Liver (tissue), 9 donors: ENCODE measurements around the gene ERP27. TPM values are rescaled to one million over a fixed set of nuclear protein-coding genes. Genes with fewer than 3 reads are reported as not detected.

Experiments used
- DNase-seq: peaks from one replicate; pipeline ENCODE4 v3.0.0-alpha.2; 2017; ENCODE audit warnings: low spot score
- H3K27ac ChIP-seq, 2 donors: one replicate each; pipeline ENCODE4 v1.7.0; 2013; ENCODE audit warnings: inconsistent platforms in 2 of 2, low read length in 2 of 2, control low read depth in 1 of 2, low read depth in 1 of 2, mild to moderate bottlenecking in 1 of 2
- H3K27me3 ChIP-seq, 4 donors: one replicate each; pipeline versions ENCODE4 v1.6.1 to v1.7.0; 2013; ENCODE audit warnings: low read length in 3 of 4, inconsistent platforms in 1 of 4, mild to moderate bottlenecking in 1 of 4, moderate library complexity in 1 of 4; ENCODE audit not compliant: control insufficient read depth in 4 of 4, insufficient read depth in 4 of 4
- H3K36me3 ChIP-seq, 4 donors: one replicate each; pipeline versions ENCODE4 v1.6.1 to v1.7.0; 2013; ENCODE audit warnings: low read length in 3 of 4, mild to moderate bottlenecking in 3 of 4, low read depth in 1 of 4, moderate library complexity in 1 of 4; ENCODE audit not compliant: control insufficient read depth in 4 of 4, insufficient read depth in 3 of 4
- H3K4me1 ChIP-seq, 4 donors: one replicate each; pipeline versions ENCODE4 v1.6.1 to v1.7.0; 2013; ENCODE audit warnings: low read length in 3 of 4, mild to moderate bottlenecking in 3 of 4, moderate library complexity in 1 of 4; ENCODE audit not compliant: control insufficient read depth in 4 of 4, insufficient read depth in 4 of 4
- H3K4me3 ChIP-seq, 3 donors: one replicate each; pipeline versions ENCODE4 v1.6.1 to v1.7.0; 2013; ENCODE audit warnings: low read length in 3 of 3, control low read depth in 1 of 3, low read depth in 1 of 3, mild to moderate bottlenecking in 1 of 3
- H3K9ac ChIP-seq, 2 donors: one replicate each; pipeline ENCODE4 v1.7.0; 2013; ENCODE audit warnings: low read length in 2 of 2, mild to moderate bottlenecking in 2 of 2, moderate library complexity in 2 of 2, control low read depth in 1 of 2, low read depth in 1 of 2
- H3K9me3 ChIP-seq, 4 donors: one replicate each; pipeline versions ENCODE4 v1.6.1 to v1.7.0; 2013; ENCODE audit warnings: low read length in 3 of 4; ENCODE audit not compliant: control insufficient read depth in 4 of 4
- EGR1 ChIP-seq, 2 donors: IDR thresholded peaks; 2 replicates each; pipeline ENCODE4 v1.6.1; 2016 to 2018; ENCODE audit warnings: antibody characterized with exemption in 2 of 2, low read depth in 2 of 2
- FOXA1 ChIP-seq: IDR thresholded peaks from 2 replicates; pipeline ENCODE4 v1.6.1; 2016; ENCODE audit warnings: antibody characterized with exemption
- FOXA2 ChIP-seq: IDR thresholded peaks from 2 replicates; pipeline ENCODE4 v1.6.1; 2016; ENCODE audit warnings: antibody characterized with exemption
- GABPA ChIP-seq, 2 donors: IDR thresholded peaks in 1 of 2; conservative IDR thresholded peaks in 1 of 2; 2 replicates each; pipeline ENCODE4 v1.6.1; 2016; ENCODE audit warnings: antibody characterized with exemption in 2 of 2, mild to moderate bottlenecking in 1 of 2, moderate library complexity in 1 of 2
- HNF4A ChIP-seq, 2 donors: conservative IDR thresholded peaks; 2 replicates each; pipeline ENCODE4 v1.6.1; 2016; ENCODE audit warnings: antibody characterized with exemption in 2 of 2, mild to moderate bottlenecking in 2 of 2
- HNF4G ChIP-seq: IDR thresholded peaks from 2 replicates; pipeline ENCODE4 v1.6.1; 2016; ENCODE audit warnings: antibody characterized with exemption
- JUND ChIP-seq, 2 donors: IDR thresholded peaks; 2 replicates each; pipeline ENCODE4 v1.6.1; 2016; ENCODE audit warnings: antibody characterized with exemption in 2 of 2
- NR2F2 ChIP-seq: IDR thresholded peaks from 2 replicates; pipeline ENCODE4 v1.6.1; 2016; ENCODE audit warnings: antibody characterized with exemption
- RAD21 ChIP-seq, 2 donors: IDR thresholded peaks; 2 replicates each; pipeline ENCODE4 v1.6.1; 2016; ENCODE audit warnings: antibody characterized with exemption in 2 of 2, mild to moderate bottlenecking in 2 of 2
- RXRA ChIP-seq, 2 donors: IDR thresholded peaks; 2 replicates each; pipeline ENCODE4 v1.6.1; 2017 to 2018; ENCODE audit warnings: antibody characterized with exemption in 2 of 2, mild to moderate bottlenecking in 1 of 2
- SP1 ChIP-seq: IDR thresholded peaks from 2 replicates; pipeline ENCODE4 v1.6.1; 2018; ENCODE audit warnings: antibody characterized with exemption, mild to moderate bottlenecking
- TAF1 ChIP-seq: conservative IDR thresholded peaks from 2 replicates; pipeline ENCODE4 v1.6.1; 2016; ENCODE audit warnings: antibody characterized with exemption, mild to moderate bottlenecking
- YY1 ChIP-seq: IDR thresholded peaks from 2 replicates; pipeline ENCODE4 v1.6.1; 2016; ENCODE audit warnings: antibody characterized with exemption, mild to moderate bottlenecking
- WGBS: extraction: QIAGEN DNeasy Blood & Tissue Kit; methylation state at CpG from one replicate; pipeline ENCODE4 v1.1.7; 2013; 5-methylcytosine and 5-hydroxymethylcytosine counted together
- polyA plus RNA-seq, 2 donors: library from polyadenylated mRNA; stranded (reverse) in 1 of 2; unstranded in 1 of 2; fragments of 200-250 nt in 1 of 2; fragments of >200 nt in 1 of 2; fragmentation: Nextera tagmentation in 1 of 2; extraction: Ambion mirVana in 1 of 2; gene quantifications; one replicate each; pipeline versions ENCODE4 v1.2.1 to v1.2.3, GENCODE V29; 2013 to 2015
- total RNA-seq, 2 donors: library from RNA; depleted of rRNA; stranded (reverse); fragments of >200 nt; gene quantifications; one replicate each; pipeline ENCODE4 v1.2.3, GENCODE V29; 2014
- TF ChIP-seq, protein P1 (sequence below): IDR thresholded peaks from 2 replicates; pipeline ENCODE4 v1.6.1; 2016; ENCODE audit warnings: antibody characterized with exemption
- TF ChIP-seq, protein P2 (sequence below): IDR thresholded peaks from 2 replicates; pipeline ENCODE4 v1.6.1; 2016; ENCODE audit warnings: antibody characterized with exemption, mild to moderate bottlenecking
- TF ChIP-seq, protein P3 (sequence below): IDR thresholded peaks from 2 replicates; pipeline ENCODE4 v1.6.1; 2016; ENCODE audit warnings: antibody characterized with exemption
- TF ChIP-seq, protein P4 (sequence below): IDR thresholded peaks from 2 replicates; pipeline ENCODE4 v1.6.1; 2016; ENCODE audit warnings: antibody characterized with exemption
- TF ChIP-seq, protein P5 (sequence below): fragments of 150-350 bp; IDR thresholded peaks from 2 replicates; pipeline ENCODE4 v1.5.1; 2017; ENCODE audit warnings: improper control_type of control experiment, low read depth, low read length; ENCODE audit not compliant: missing input control
- donor health status: healthy.
- donor health status: healthy.
- donor health status: healthy.
- donor health status: healthy.
- donor health status: healthy.

Gene ERP27
- total and polyA plus RNA-seq, 4 donors: 0.14 to 5.8 (median 0.51) TPM

DNA sequence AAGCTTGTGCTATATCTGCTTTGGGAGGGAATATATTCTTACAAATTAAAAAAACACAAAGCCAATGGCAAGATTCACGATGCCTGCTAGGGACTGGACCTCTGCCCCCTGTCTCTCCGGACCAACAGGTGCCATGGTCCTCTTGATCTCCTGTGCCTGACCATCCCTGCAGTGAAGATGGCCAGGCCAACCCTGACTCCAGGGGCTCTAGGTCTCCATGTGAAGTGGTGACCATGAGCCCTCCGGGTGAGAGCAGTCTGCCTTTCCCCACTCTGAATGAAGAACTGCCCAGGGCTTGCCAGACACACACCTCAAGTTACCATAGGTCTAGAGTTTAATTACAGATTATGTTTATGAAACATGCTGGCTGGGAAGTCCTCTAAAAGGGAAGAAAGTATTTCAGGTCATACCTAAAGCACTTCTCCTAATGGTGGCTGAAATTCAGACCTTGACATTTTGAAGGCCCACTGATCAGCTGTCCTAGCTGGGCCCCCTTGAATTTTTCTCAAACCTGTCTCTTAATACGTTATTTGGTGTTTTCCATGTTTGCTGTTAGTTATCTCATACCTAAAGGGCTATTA is 21.7 kb upstream of the ERP27 start:
- WGBS: 68% methylated on average over 4 of the region's 4 CpGs
- Histone ChIP-seq H3K27me3 (no peaks in the 10 kb centered on the region), H3K36me3 (no peaks in the 10 kb centered on the region), H3K9me3 (no peaks in the 10 kb centered on the region), H3K27ac (peak overlapping the region; percentile 56 to 83), H3K4me1 (peaks cover 0 to 6% (median 1%) of the 10 kb centered on the region in 4 donors), H3K9ac (peak overlapping the region in 1 of 2 donors; percentile 54), H3K4me3 (peak overlapping the region; percentile 2 to 47 (median 8))
- no peak for TF ChIP-seq SP1
- TF ChIP-seq JUND (IDR thresholded peaks at IDR 0.05): no peak
- DNase-seq: no peak

DNA sequence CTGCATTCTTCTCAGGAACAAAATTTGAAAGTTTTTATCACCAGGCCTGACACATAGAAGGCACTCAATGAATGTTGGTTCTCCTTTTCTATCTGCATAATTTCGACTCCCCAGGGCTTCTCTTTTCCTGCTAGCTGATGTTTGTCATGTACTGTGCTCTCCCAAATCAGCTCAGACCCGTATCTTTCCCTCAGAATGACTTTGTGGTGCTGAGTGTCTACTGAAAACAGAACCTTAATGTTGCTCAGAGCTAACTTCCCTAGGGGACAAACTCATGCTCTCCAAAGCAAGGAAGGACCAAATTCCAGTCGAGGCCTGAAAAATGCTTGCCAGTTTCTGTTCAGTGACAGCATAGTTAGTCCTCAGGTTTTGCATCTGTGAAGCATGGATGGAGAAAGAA is 21.1 kb upstream of the ERP27 start:
- Histone ChIP-seq H3K36me3 (no peaks in the 10 kb centered on the region), H3K27me3 (no peaks in the 10 kb centered on the region), H3K27ac (peak overlapping the region; percentile 56 to 83), H3K4me3 (peak overlapping the region in 2 of 3 donors; percentile 2 to 8), H3K9me3 (no peaks in the 10 kb centered on the region), H3K9ac (no peak overlapping the region), H3K4me1 (peaks cover 0 to 6% (median 1%) of the 10 kb centered on the region in 4 donors)
- no peak for DNase-seq
- TF ChIP-seq RXRA (IDR thresholded peaks at IDR 0.05): no peak
- no peak for TF ChIP-seq JUND (IDR thresholded peaks at IDR 0.05)
- no peak for TF ChIP-seq FOXA1
- TF ChIP-seq, protein P1, sequence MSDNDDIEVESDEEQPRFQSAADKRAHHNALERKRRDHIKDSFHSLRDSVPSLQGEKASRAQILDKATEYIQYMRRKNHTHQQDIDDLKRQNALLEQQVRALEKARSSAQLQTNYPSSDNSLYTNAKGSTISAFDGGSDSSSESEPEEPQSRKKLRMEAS: no peak
- TF ChIP-seq RAD21 (IDR thresholded peaks at IDR 0.05): no peak
- no peak for TF ChIP-seq EGR1 (IDR thresholded peaks at IDR 0.05; ENCODE audit: low read depth in 2 of 2)
- TF ChIP-seq, protein P2, sequence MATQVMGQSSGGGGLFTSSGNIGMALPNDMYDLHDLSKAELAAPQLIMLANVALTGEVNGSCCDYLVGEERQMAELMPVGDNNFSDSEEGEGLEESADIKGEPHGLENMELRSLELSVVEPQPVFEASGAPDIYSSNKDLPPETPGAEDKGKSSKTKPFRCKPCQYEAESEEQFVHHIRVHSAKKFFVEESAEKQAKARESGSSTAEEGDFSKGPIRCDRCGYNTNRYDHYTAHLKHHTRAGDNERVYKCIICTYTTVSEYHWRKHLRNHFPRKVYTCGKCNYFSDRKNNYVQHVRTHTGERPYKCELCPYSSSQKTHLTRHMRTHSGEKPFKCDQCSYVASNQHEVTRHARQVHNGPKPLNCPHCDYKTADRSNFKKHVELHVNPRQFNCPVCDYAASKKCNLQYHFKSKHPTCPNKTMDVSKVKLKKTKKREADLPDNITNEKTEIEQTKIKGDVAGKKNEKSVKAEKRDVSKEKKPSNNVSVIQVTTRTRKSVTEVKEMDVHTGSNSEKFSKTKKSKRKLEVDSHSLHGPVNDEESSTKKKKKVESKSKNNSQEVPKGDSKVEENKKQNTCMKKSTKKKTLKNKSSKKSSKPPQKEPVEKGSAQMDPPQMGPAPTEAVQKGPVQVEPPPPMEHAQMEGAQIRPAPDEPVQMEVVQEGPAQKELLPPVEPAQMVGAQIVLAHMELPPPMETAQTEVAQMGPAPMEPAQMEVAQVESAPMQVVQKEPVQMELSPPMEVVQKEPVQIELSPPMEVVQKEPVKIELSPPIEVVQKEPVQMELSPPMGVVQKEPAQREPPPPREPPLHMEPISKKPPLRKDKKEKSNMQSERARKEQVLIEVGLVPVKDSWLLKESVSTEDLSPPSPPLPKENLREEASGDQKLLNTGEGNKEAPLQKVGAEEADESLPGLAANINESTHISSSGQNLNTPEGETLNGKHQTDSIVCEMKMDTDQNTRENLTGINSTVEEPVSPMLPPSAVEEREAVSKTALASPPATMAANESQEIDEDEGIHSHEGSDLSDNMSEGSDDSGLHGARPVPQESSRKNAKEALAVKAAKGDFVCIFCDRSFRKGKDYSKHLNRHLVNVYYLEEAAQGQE: no peak
- 47% methylated on average over 3 of the region's 3 CpGs for WGBS

DNA sequence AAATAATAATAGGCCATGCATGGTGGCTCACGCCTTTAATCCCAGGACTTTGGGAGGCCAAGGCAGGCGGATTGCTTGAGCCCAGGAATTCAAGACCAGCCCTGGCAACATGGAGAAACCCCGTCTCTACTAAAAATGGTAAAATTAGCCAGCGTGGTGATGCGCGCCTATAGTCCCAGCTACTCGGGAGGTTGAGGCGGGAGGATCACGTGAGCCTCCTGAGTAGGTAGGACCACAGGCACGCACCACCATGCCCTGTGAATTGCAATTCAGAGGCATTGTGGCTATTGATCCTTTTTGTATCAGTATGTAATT is 20.7 kb upstream of the ERP27 start:
- no peak for DNase-seq
- WGBS: 80% methylated on average over 10 of the region's 10 CpGs

More for the DNA sequence above, 20.7 kb upstream of the ERP27 start:
- Histone ChIP-seq H3K4me1 (peaks cover 0 to 6% (median 1%) of the 10 kb centered on the region in 4 donors), H3K27me3 (no peaks in the 10 kb centered on the region), H3K27ac (peak overlapping the region; percentile 56 to 83), H3K9me3 (no peaks in the 10 kb centered on the region), H3K9ac (no peak overlapping the region), H3K36me3 (no peaks in the 10 kb centered on the region), H3K4me3 (peak overlapping the region in 1 of 3 donors; percentile 2)
- TF ChIP-seq, protein P3, sequence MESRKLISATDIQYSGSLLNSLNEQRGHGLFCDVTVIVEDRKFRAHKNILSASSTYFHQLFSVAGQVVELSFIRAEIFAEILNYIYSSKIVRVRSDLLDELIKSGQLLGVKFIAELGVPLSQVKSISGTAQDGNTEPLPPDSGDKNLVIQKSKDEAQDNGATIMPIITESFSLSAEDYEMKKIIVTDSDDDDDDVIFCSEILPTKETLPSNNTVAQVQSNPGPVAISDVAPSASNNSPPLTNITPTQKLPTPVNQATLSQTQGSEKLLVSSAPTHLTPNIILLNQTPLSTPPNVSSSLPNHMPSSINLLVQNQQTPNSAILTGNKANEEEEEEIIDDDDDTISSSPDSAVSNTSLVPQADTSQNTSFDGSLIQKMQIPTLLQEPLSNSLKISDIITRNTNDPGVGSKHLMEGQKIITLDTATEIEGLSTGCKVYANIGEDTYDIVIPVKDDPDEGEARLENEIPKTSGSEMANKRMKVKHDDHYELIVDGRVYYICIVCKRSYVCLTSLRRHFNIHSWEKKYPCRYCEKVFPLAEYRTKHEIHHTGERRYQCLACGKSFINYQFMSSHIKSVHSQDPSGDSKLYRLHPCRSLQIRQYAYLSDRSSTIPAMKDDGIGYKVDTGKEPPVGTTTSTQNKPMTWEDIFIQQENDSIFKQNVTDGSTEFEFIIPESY: no peak
- TF ChIP-seq RXRA (IDR thresholded peaks at IDR 0.05): no peak
- no peak for TF ChIP-seq FOXA1
- TF ChIP-seq YY1: no peak
- TF ChIP-seq, protein P1: no peak
- no peak for TF ChIP-seq SP1
- no peak for TF ChIP-seq JUND (IDR thresholded peaks at IDR 0.05)
- TF ChIP-seq, protein P4, sequence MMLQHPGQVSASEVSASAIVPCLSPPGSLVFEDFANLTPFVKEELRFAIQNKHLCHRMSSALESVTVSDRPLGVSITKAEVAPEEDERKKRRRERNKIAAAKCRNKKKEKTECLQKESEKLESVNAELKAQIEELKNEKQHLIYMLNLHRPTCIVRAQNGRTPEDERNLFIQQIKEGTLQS: no peak
- TF ChIP-seq GABPA (IDR thresholded peaks at IDR 0.05 in 1 of 2, conservative IDR thresholded peaks at IDR 0.05 in 1 of 2): no peak
- no peak for TF ChIP-seq HNF4A (conservative IDR thresholded peaks at IDR 0.05)
- TF ChIP-seq, protein P5, sequence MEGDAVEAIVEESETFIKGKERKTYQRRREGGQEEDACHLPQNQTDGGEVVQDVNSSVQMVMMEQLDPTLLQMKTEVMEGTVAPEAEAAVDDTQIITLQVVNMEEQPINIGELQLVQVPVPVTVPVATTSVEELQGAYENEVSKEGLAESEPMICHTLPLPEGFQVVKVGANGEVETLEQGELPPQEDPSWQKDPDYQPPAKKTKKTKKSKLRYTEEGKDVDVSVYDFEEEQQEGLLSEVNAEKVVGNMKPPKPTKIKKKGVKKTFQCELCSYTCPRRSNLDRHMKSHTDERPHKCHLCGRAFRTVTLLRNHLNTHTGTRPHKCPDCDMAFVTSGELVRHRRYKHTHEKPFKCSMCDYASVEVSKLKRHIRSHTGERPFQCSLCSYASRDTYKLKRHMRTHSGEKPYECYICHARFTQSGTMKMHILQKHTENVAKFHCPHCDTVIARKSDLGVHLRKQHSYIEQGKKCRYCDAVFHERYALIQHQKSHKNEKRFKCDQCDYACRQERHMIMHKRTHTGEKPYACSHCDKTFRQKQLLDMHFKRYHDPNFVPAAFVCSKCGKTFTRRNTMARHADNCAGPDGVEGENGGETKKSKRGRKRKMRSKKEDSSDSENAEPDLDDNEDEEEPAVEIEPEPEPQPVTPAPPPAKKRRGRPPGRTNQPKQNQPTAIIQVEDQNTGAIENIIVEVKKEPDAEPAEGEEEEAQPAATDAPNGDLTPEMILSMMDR: no peak
- TF ChIP-seq NR2F2: no peak
- TF ChIP-seq HNF4G: no peak
- TF ChIP-seq TAF1: no peak
- no peak for TF ChIP-seq FOXA2
- no peak for TF ChIP-seq RAD21 (IDR thresholded peaks at IDR 0.05)
- no peak for TF ChIP-seq EGR1 (IDR thresholded peaks at IDR 0.05; ENCODE audit: low read depth in 2 of 2)
